Esophagus mucosa (tissue), 1 donor: ENCODE data around the gene TOR4A. TPM values are rescaled to one million over a fixed set of nuclear protein-coding genes. Genes with fewer than 3 reads are reported as not detected.

ENCODE experiments used
- ATAC-seq: fragments of 200-7000 bp; cut with Tn5 transposase; one replicate; pipeline ENCODE4 v1.9.1; 2020
- total RNA-seq: library from RNA; stranded (reverse); gene quantifications from one replicate; pipeline ENCODE4 v1.2.4, GENCODE V29; 2023
- donor health status: DM: yes; HTN: yes; CAD: no.

TOR4A gene
- total RNA-seq, 1 donor from 2014 or later = 15.4 TPM

- ATAC-seq = no peak
These were observed 4.4 kb upstream of the TOR4A start for GRCh38 chr9:137273095-137273490.

GRCh38 chr9:137273611-137274320 lies 3.8 kb upstream of the TOR4A start:
- peak; percentile 65 for ATAC-seq

GRCh38 chr9:137275203-137275587 lies 2.3 kb upstream of the TOR4A start:
- ATAC-seq = no peak

- ATAC-seq = no peak
These were observed 1.7 kb upstream of the TOR4A start for GRCh38 chr9:137275588-137276472.

- no peak for ATAC-seq
These were observed 825 bp upstream of the TOR4A start for GRCh38 chr9:137276473-137277328.

GRCh38 chr9:137278061-137278701 lies 655 bp downstream of the TOR4A start:
- peak; percentile 0 for ATAC-seq

GRCh38 chr9:137278721-137279711 lies 1.5 kb downstream of the TOR4A start:
- ATAC-seq = no peak

- no peak for ATAC-seq
These were observed 2.4 kb downstream of the TOR4A start for GRCh38 chr9:137279741-137280473.

GRCh38 chr9:137280474-137281344 lies 3.2 kb downstream of the TOR4A start:
- ATAC-seq = no peak

- no peak for ATAC-seq
These were observed 4.0 kb downstream of the TOR4A start for GRCh38 chr9:137281345-137282116.

GRCh38 chr9:137286975-137287383 lies 9.5 kb downstream of the TOR4A start:
- ATAC-seq = peak; percentile 93

- no peak for ATAC-seq
These were observed 15.6 kb downstream of the TOR4A start for GRCh38 chr9:137293094-137293481.

GRCh38 chr9:137293482-137294090 lies 16.1 kb downstream of the TOR4A start:
- no peak for ATAC-seq

- peak; percentile 57 for ATAC-seq
These were observed 16.7 kb downstream of the TOR4A start for GRCh38 chr9:137294091-137294680.

- peak; percentile 7 for ATAC-seq
These were observed 17.2 kb downstream of the TOR4A start for GRCh38 chr9:137294681-137295237.

GRCh38 chr9:137295238-137295811 lies 17.8 kb downstream of the TOR4A start:
- ATAC-seq = peak; percentile 71
